GM15510 (cell line): ENCODE results near the gene ESRRG.

ENCODE experiments used
- POLR2A ChIP-seq: IDR thresholded peaks from 3 replicates; pipeline ENCODE4 v1.6.1; 2011; ENCODE audit warnings: borderline replicate concordance; ENCODE audit not compliant: insufficient read length; ENCODE audit errors: extremely low read depth

ESRRG gene

DNA sequence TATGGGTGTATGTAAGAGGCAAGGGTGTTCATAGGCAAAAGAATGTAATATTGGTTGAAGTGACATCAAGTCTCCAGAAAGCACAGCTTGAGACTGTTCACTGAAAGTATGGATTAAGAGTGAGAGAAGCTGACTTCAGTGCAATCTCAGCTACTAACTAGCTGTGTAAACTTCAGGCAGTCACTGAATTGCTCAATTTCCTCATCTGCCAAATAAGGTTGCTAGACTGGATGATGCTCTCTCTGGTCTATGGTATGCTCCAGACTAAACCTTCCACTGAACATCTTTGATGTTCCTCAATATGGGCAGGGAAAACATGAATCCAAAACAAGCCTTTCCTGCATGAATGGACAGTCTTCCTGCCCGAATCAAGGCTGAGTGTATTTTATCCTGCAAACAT lies 188.2 kb downstream of the ESRRG start:
- TF ChIP-seq POLR2A = no peak

DNA sequence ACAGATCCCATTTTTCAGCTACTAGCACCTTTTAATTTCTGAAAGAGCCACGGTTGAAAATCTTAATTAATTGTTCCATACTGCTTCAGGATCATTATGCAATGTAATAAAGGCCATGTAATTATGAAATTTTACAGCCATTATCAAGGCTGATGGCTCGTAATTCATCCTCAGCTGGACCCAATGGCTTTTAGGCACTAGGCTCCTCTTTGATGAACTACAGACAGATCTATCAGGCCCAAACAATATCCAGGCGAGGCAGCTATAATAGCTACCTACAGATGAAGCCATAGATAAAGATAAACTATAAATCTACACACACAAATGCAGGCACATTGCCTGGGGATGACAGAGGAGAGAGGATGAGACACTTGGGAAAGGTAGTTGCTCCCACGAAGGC lies 189.5 kb downstream of the ESRRG start:
- no peak for TF ChIP-seq POLR2A

DNA sequence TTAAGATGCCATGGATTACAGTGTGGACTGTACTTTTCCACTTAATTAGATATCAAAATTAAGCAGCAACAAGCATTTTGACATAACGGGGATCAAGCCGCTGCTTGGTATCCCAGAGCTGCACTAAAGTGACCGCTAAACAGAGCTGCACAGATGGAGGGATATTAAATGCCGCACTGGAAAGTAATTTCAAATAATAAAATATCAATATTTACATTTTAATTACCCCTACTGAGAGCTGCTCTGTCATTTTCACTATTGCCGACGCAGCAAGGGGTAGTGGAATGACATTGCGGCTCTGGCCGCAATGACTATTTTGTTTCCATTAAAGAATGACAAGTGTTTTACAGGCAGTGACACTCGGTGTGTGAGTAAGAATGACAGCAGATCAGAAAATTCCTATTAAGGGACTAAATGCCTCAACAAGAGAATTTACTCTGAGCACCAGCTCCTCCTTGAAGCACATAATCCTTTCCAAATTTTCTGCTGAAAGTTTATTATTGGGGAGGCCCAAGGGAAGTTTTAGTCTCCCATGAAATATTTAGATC lies 190.9 kb downstream of the ESRRG start:
- TF ChIP-seq POLR2A = no peak

DNA sequence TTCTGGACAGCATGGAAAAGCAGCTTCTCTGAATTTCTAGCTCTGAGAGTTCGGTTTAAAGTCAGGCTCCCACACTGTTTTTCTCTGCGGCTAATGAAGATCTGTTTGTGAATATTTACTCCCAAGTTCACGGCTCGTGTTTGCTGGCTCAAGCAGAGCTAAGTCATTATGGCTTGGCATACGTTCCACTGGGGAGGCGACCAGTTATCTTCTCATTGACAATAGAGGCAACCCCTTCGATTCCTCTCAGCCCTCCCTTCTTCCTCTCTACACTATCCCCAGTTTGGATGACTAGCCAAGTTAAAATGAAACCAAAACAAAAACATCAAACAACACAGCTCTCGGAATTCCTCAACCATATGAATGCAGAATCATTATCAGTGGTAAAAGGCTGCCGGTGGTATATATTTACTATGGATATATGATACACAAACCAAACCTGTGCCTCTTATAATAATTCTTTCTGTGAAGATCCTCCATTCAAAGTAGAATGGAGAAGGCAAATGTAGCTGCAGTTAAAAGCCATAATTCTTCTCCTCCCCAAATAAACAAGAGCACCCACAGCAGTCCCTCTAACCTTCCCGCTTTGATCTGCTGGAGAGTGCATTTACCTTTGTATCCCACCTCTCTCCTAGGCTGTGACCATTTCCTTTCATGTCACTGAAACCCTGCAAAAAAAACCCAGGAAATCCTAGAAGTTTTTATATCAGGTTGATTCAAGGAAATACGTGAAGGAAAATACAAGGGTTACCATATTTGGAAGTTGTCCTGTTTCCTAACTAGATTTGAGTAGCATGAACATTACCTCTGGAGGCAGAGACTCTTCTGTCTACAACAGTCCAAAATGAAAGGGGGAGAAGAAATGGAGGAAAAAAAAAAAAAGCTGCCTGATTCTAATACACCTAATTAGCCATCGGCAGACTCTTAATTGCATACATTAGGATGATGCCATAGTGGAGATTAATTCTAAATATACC lies 191.7 kb downstream of the ESRRG start:
- no peak for TF ChIP-seq POLR2A

DNA sequence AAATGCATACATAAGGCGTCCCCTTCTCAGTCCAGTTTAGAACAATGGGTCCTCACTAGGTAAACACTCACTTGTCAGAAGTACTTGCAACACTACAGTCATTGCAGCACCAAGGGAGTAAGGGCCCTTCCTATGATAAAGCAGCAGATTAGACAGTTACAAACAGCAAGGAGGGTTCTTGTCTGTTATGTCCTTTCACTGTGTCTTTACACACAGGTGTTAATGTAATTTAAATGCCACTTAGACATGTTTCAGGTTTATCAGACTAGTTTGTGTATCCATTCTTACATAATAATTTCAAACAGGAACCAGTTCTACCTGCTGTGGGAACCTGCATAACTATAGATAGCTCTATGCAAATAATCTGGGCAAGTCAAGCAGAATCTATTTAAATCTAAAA lies 194.4 kb downstream of the ESRRG start:
- no peak for TF ChIP-seq POLR2A

DNA sequence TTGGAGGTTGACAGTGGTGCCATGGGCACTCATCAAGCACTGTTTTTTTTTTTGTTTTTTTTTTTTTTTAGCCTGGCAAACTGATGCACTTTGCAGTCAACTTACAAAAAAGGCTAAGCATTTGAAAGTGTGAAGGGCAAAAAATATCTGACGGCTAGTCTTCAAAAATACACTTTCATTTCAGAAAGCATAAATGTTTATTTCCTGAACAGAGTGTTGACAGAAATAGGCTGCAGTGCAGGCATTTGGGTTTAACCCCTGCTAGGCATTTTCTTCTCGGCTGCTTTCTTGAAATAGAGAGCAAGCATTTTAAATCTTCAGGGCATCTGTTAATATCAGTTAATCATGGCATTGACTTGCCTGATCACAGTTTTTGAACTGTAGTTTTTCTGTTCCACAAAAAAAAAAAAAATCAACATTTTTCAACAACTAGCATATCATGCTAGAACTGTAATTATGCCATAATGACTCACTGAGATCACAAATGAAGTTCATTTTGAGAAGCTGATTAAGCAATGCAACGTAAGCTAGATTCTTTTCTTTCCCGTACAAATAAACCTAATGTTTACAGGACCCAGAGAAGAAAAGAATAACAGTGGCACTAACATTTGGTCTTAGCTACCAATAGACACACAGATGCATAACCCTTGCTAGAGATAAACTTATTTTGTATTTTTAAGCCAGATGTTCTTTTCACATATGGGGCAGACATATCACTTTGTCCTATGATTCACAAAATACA lies 199.6 kb downstream of the ESRRG start:
- TF ChIP-seq POLR2A = no peak

DNA sequence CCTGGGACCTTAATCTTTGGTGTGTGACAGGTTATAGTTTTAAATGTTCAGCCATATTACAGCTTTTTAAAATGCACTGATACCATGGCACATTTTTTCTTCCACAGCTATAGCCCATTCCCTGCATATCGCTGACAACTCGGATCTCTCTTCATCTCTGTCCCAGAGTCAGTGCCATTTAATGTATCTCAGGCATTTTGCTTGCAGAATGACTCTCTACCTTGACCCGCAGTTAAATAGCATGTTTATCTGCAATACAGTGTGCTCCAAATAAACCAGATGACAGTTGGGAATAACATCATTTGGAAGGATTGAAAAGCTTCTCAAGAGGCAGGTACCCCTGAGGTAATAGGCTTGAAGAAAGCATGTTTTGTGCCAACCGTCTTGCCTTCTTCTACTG lies 200.2 kb downstream of the ESRRG start:
- no peak for TF ChIP-seq POLR2A

DNA sequence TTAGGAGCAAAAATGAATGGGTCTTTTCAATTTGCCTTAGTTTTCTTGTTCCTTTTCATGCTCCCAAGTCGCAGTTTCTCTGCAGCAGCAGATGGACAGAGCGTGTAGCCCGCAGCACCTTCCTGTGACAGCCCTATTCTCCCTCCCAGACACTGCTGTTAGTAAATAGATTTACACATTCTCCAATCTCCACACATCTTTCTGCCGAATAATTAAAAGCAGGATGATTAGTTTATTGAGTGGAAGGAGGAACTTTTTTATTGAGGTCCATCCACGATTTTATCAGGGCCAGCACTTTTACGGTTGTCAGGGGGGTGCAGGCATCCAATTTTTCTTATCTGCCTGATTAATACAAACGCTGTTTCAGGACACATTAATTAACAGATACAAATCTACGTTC lies 201.8 kb downstream of the ESRRG start:
- no peak for TF ChIP-seq POLR2A

DNA sequence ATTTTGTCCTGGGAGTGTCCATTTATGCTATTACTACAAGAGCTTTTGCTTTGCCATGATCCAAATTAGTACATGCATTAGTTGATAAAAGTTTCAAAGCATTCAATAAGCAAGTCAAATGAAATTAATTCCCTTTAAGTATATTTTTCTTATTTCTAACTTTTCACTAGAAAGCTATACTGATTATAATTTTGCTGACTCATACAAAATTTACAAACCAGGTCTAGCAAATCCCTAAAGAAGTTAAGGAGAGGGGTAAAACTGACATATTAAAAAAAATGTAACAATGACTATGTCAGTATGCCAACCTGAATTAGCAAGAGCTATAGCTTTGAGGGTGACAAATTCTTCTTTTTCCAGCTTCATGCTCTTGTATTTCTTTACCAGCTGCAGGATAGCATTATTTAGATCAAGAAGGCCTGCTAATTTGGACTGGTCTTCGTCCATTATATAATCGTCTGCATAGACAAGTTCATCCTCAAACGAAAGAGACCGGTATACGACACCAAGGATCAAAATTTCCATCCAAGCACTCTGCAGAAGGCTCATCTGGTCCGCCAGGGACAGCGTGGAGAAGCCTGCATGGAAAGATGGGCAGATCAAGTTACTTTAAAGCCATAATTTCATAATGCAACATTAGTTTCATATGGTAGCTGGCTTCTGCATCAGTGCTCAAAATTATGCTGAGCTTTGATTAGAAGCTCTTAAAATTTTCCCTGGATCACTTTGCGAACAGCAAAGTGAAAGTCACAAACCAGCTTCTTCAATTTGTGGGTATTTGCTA lies 204.2 kb downstream of the ESRRG start:
- TF ChIP-seq POLR2A = no peak

DNA sequence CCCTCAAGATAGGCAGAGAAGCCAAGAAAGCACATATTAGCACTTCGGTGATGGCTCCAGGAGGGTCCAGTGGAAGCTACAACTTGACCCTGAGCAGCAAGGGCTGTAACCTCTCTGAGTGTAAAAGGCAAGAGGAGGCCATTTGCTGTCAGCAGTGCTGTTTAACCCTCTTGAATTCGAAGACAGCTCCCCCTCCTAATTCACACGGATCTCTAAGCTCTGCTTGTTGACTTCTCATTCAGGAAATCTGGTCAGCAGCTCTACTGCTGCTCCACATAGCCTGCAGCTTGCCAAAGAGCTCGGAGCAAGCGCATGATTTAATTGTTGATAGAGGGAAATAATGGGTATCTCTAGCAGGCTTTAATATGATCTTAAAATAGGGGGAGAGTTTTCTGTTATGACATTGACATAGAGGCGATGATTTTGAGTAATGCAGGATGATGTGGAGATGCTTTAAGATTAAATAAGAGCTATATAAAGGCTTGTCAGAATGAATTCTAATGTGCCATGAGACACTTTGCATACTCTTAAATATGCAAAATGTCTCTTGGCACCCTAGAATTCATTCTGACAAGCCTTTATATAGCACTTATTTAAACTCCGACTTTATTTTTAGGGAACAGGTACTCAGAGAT lies 220.6 kb downstream of the ESRRG start:
- TF ChIP-seq POLR2A = no peak

DNA sequence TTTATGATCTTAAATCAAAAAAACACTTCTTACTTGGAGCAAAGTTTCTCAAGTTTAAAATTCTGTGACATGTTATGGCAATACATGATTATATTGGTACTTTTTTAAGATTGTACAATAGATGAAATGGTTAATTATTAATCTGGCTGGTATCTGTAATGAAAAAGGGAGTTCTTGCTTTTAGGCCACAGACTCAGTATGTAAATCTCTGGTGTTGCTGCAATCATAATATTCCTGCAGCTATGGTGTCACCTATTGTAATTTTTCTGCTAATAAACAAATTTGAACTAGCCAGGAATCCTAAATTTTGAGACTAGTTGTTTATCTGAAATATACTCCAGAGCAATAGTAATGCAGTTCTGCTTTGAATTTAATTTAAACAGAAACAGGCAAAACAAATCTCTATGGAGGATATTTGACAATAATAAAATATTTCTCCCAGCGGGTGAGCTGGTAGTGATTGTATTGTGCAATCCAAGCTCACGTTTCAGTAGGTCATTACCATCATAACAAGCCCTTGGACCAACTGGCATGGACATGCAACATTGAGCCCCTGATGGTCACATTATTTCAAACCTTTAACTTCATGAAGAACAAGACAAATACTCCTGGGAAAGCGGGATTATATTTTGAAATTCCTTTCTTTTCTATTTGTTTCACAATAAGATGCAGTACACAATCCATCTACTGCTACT lies 222.8 kb downstream of the ESRRG start:
- TF ChIP-seq POLR2A = no peak

DNA sequence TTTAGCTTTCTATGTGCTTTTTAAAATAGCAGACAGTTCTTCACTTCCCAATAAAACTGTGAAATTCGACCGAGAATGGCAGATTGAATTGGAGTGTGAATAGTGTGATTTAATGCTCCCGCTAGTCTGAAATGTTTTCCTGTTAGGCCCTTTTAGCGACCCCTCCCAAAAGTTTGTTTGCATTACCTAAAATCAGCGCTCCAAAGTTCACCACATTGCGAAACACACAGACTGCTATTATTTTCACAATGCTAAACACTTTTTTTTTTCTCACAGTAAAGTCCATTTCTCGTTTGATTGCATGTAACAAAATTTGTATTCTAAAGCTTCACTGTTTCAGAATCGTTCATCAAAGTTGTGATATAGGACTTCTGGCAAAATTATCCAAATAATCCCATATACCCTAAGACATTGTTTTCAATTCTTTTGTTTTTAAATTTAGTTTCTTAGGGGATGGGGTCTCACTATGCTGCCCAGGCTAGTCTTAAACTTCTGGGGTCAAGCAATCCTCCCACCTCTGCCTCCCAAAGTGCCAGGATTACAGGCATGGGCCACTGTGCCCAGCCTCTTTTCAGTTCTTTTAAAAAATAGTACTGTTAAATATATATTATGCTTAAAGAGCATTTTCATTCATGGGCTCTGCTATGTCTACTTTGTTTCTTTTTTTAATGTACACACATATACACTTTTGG lies 223.5 kb downstream of the ESRRG start:
- TF ChIP-seq POLR2A = no peak

DNA sequence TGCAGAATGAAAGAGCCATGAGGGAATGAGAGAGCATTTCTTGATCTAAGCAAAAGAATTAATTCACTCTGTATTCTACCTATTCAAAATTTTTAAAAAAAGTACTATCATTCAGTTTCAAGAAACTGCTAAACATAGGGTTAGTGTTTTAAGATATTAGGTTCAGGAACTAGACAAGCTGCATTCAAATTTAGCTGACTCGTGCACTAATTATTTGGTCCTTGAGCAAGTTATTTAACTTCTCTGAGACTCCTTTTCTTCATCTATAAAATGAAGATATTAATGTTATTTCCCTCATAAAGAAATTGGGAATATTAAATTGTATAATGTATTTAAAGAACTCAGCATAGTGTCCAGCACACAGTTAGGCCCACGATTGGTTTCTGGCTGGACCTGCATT lies 225.0 kb downstream of the ESRRG start:
- TF ChIP-seq POLR2A = no peak
